Kidney epithelial cell (primary cell): Measurements from ENCODE around the gene API5. TPM values are rescaled to one million over a fixed set of nuclear protein-coding genes. Genes with fewer than 3 reads are reported as not detected.
"Not testable (repeated sequence)": the region's sequence is repeated elsewhere in the genome, so short reads cannot be mapped to it uniquely, and the experiment has no call there.

Experiments used
- DNase-seq: peaks from one replicate; pipeline ENCODE4 v3.0.0-alpha.2; 2010; ENCODE audit warnings: low read depth
- H3K27me3 ChIP-seq: 2 replicates; pipeline ENCODE4 v1.6.0; 2011; ENCODE audit warnings: low read length; ENCODE audit not compliant: control insufficient read depth, insufficient read depth
- H3K36me3 ChIP-seq: 2 replicates; pipeline ENCODE4 v1.5.1; 2011; ENCODE audit warnings: low read length; ENCODE audit not compliant: control insufficient read depth, insufficient read depth
- H3K4me3 ChIP-seq: 2 replicates; pipeline ENCODE4 v1.5.1; 2011; ENCODE audit warnings: low read depth, mild to moderate bottlenecking, control low read depth, low read length
- total RNA-seq: library from RNA; depleted of rRNA; stranded (reverse); fragments of >200 nt; gene quantifications from 2 replicates; pipeline ENCODE4 v1.2.3, GENCODE V29; 2015
- TF ChIP-seq, protein P1 (sequence below): IDR thresholded peaks from 2 replicates; pipeline ENCODE4 v1.5.1; 2011; ENCODE audit warnings: mild to moderate bottlenecking, moderate library complexity, low read length, control low read depth, inconsistent platforms; ENCODE audit not compliant: insufficient read depth, poor library complexity, severe bottlenecking

API5 gene
- total RNA-seq, 1 donor from 2014 or later = 132 TPM

DNA sequence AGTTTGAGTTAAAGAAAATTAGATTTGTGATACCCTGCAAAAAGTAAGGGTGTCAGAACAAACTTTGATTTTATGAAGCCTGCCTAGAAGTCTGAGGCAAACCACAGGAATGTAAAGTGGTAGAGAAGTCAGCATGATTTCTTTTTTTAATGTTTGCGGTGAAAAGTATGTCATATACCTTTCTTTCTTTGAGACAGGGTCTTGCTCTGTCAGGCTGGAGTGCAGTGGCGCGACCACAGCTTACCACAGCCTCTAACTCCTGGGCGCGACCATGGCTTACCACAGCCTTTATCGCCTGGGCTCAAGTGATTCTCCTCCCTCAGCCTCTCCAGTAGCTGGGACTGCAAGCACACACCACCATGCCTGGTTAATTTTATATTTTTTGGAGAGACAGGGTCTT is 4.7 kb downstream of the API5 start:
- peak; percentile 29 for DNase-seq
- TF ChIP-seq, protein P1, sequence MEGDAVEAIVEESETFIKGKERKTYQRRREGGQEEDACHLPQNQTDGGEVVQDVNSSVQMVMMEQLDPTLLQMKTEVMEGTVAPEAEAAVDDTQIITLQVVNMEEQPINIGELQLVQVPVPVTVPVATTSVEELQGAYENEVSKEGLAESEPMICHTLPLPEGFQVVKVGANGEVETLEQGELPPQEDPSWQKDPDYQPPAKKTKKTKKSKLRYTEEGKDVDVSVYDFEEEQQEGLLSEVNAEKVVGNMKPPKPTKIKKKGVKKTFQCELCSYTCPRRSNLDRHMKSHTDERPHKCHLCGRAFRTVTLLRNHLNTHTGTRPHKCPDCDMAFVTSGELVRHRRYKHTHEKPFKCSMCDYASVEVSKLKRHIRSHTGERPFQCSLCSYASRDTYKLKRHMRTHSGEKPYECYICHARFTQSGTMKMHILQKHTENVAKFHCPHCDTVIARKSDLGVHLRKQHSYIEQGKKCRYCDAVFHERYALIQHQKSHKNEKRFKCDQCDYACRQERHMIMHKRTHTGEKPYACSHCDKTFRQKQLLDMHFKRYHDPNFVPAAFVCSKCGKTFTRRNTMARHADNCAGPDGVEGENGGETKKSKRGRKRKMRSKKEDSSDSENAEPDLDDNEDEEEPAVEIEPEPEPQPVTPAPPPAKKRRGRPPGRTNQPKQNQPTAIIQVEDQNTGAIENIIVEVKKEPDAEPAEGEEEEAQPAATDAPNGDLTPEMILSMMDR = no peak
- Histone ChIP-seq H3K36me3 (no peaks in the 10 kb centered on the region), H3K4me3 (no peak overlapping the region), H3K27me3 (no peaks in the 10 kb centered on the region)

- Histone ChIP-seq H3K27me3 (no peaks in the 10 kb centered on the region), H3K4me3 (no peak overlapping the region), H3K36me3 (peaks cover 5% of the 10 kb centered on the region)
- TF ChIP-seq, protein P1 = no peak
- DNase-seq = peak; percentile 65
Measured at GRCh38 chr11:43327987-43328386, 16.2 kb downstream of the API5 start.

DNA sequence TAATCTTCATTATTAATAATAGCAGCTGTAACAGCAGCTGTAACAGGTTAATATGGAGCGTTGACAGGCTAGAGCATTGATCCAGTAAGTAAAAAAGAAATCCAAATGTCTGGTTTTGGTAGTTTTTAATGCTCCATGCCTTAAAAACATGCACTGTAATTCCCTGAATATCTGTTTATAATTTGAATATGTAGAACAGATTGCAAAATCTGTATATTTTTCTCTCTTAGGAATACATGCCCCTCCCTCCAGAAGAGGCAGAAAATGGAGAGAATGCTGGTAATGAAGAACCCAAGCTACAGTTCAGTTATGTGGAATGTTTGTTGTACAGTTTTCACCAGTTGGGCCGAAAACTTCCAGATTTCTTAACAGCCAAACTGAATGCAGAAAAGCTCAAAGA is 16.7 kb downstream of the API5 start:
- DNase-seq = no peak
- TF ChIP-seq, protein P1 = no peak
- Histone ChIP-seq H3K4me3 (no peak overlapping the region), H3K27me3 (no peaks in the 10 kb centered on the region), H3K36me3 (peaks cover 4% of the 10 kb centered on the region)

GRCh38 chr11:43341159-43341558 is 29.4 kb downstream of the API5 start:
- Histone ChIP-seq H3K4me3 (no peak overlapping the region), H3K27me3 (no peaks in the 10 kb centered on the region), H3K36me3 (peaks cover 3% of the 10 kb centered on the region)
- TF ChIP-seq, protein P1 = no peak
- DNase-seq = no peak

DNA sequence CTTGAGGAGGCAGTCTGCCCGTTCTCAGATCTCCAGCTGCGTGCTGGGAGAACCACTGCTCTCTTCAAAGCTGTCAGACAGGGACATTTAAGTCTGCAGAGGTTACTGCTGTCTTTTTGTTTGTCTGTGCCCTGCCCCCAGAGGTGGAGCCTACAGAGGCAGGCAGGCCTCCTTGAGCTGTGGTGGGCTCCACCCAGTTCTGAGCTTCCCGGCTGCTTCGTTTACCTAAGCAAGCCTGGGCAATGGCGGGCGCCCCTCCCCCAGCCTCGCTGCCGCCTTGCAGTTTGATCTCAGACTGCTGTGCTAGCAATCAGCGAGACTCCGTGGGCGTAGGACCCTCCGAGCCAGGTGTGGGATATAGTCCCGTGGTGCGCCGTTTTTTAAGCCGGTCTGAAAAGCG is 39.6 kb downstream of the API5 start:
- not testable (repeated sequence) for H3K36me3 ChIP-seq, DNase-seq, H3K4me3 ChIP-seq, H3K27me3 ChIP-seq

DNA sequence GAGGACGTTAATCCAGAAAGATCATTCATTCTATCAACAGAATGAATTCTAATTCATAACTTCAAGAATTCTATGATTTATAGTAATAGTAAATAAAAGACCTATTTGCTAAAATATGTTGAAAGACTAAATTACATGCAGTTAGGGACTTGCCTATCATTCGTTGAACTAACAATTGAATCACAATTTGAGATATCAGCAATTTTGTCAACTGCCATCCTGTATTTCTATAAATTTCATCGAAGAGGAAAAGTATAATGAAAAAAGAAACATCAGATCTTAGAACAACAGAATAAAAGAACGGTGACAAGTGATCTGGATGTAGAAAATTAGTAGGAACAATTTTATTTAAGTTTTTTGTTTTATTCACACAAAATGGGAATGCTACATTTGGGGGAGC is 42.5 kb downstream of the API5 start:
- DNase-seq = no peak
- TF ChIP-seq, protein P1 = no peak
- Histone ChIP-seq H3K4me3 (no peak overlapping the region), H3K36me3 (no peaks in the 10 kb centered on the region), H3K27me3 (no peaks in the 10 kb centered on the region)
